Subcutaneous adipose tissue (tissue), 4 donors: ENCODE data around the gene NR1H4. TPM values are rescaled to one million over a fixed set of nuclear protein-coding genes. Genes with fewer than 3 reads are reported as not detected.

ENCODE experiments used
- total RNA-seq, 4 donors: library from RNA; depleted of rRNA; stranded (reverse); fragments of >200 nt; gene quantifications; one replicate each; pipeline ENCODE4 v1.1.0, GENCODE V29; 2016
- TF ChIP-seq, protein P1 (sequence below): fragments of 450-650 bp; IDR thresholded peaks from one replicate; pipeline ENCODE4 v1.5.1; 2016; ENCODE audit warnings: low read depth, mild to moderate bottlenecking, control low read depth, antibody characterized with exemption, moderate library complexity

NR1H4 gene
- total RNA-seq, 4 donors from 2014 or later: not detected

DNA sequence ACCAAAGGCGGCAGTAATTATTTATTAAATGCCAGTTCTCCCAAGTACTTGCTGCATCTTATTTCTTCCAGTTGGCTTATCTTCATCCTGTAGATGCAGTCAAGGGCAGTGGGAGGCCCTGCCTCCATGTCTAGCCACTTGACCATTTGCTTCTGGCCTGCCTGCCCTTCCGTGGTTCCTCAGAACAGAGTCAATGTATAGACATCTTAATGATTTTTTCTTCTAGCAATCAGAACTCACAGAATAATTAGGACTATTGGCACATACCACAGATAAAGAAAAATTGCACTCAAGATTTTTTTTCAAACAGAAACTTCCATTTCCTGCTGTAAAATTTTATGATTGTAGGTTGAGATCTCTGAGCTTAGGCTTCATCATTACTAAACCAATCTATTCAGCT, 20.9 kb downstream of the NR1H4 start:
- TF ChIP-seq, protein P1, sequence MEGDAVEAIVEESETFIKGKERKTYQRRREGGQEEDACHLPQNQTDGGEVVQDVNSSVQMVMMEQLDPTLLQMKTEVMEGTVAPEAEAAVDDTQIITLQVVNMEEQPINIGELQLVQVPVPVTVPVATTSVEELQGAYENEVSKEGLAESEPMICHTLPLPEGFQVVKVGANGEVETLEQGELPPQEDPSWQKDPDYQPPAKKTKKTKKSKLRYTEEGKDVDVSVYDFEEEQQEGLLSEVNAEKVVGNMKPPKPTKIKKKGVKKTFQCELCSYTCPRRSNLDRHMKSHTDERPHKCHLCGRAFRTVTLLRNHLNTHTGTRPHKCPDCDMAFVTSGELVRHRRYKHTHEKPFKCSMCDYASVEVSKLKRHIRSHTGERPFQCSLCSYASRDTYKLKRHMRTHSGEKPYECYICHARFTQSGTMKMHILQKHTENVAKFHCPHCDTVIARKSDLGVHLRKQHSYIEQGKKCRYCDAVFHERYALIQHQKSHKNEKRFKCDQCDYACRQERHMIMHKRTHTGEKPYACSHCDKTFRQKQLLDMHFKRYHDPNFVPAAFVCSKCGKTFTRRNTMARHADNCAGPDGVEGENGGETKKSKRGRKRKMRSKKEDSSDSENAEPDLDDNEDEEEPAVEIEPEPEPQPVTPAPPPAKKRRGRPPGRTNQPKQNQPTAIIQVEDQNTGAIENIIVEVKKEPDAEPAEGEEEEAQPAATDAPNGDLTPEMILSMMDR: no peak

DNA sequence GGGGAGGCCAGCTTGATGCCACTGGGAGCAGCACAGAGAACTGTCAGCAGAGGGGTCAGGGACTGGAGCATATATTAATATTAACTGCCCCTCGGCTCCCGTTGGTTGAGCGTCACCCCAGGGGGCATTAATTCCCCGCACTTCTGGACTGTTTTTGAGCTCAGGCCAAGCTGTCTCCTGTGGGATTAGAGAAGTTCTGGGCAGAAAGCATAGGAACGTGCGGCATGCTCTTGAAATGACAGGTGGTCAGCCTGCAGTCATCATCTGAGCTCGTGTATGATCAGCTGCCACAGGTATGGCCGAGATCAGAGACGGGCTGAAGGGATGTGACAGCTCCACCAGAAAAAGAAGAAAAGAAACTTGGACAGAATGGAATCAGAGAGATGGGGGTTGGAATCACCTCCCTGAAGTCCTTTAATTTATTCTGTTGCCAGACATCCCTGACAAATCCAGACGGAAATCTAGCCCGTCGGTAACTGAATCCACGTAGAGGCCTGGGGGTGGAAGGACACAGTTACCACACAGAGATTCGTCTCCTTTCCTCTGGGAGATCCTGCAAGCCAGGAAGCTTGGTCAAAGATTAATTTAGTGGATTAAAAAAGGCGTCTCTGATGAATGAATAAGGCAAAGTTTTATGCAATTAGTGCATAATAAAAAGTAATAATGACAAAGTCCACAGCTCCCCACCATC, 23.6 kb downstream of the NR1H4 start:
- TF ChIP-seq, protein P1: no peak

DNA sequence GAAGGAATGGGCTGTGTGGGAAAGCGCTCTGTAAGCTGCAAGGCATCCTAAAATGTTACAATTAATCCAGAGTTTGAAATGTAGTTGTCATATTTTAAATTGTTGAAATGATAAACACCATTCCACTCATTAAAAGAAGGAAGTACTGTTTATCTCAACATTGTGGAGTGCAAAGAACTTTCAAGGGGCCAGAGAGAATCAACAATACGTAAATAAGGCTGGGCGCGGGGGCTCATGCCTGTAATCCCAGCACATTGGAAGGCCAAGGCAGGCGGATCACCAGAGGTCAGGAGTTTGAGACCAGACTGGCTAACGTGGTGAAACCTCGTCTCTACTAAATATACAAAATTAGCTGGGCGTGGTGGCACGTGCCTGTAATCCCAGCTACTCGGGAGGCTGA, 24.5 kb downstream of the NR1H4 start:
- TF ChIP-seq, protein P1: no peak

DNA sequence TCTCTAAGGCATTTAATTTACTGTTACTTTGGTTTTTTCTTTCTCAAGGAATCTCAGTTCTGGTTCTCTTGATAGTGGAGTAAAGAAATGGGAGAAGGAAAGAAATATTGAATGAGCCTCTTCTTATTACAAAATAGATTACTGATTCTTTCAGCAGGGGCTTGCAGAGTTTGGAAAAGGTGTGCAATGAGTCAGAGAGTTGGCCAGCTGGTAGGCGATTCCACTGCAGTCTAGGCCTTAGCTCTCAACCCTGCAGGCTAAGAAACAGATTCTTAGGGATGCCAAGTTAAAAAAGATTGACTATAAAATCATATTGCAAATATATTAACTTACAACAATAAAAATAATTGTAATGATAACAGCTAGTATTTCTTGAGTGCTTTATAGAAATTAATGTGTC, 25.8 kb downstream of the NR1H4 start:
- TF ChIP-seq, protein P1: no peak

DNA sequence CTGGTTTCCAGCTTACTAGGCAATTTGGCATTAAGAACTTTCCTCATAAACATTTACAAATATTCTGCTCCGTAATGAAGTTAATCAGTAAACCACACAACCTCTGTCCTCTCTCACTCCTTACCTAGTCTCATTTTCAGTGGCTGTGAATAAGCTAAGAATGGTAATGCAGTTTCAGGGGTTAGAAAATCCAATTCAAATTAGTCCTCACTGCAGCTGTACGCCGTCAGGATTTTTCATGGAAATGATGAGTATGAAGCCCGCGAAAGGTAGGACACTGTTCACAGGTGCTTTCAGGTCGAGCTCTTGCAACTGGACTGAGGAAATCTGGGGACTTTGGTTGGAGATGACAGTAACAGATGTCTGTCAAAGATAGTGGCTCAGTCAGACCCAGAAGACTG, 29.6 kb downstream of the NR1H4 start:
- TF ChIP-seq, protein P1: no peak

DNA sequence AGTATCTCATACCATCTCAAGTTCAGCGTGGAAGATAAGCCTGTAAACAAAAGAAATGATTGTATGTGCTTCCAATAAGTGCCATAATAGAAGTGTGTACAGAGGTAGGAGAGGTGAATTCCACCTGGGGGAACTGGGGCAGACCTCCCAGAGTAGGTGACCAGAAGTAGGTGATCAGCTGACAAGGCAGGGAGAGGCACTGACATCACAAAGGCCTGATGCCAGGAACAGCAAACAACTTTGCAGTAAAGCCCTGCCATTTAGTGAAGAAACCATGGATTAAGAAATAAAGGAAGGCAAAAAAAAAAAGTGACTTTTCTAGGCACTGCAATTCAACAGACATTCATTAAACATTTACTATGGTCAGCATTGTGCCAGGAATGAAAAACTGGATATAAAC, 31.1 kb downstream of the NR1H4 start:
- TF ChIP-seq, protein P1: no peak

DNA sequence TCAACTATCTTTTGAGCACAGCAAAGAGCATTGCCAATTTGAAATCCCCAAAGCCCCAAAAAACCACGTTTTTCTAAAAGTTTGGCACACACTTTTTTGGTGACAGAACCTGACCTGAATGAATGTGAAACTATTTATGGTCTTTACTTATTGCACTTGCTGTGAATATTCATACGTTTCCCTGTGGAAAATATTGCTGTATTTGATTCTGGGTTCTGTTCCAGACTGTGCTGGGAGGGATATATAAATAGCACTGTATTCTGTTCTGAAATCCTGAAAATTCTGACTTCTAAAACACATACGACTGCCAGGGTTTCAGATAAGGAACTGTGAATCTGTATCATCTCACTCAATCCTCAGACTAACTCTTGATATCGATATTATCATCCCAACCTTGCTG, 35.1 kb downstream of the NR1H4 start:
- TF ChIP-seq, protein P1: no peak
